Transverse colon (tissue), 4 donors: ENCODE results near the gene PHLDA3. TPM values are rescaled to one million over a fixed set of nuclear protein-coding genes. Genes with fewer than 3 reads are reported as not detected.
"Not testable (repeated sequence)": the region's sequence is repeated elsewhere in the genome, so short reads cannot be mapped to it uniquely, and the experiment has no call there.

Source experiments
- DNase-seq: peaks from one replicate; pipeline ENCODE4 v3.0.0-alpha.2; 2019
- H3K27ac ChIP-seq, 4 donors: fragments of 200-600 bp; sonication (generic); 2 replicates each; pipeline ENCODE4 v1.5.1; 2016 to 2018; ENCODE audit warnings: inconsistent platforms in 4 of 4
- H3K27me3 ChIP-seq: fragments of 200-600 bp; sonication (generic); 2 replicates; pipeline ENCODE4 v1.5.1; 2017; ENCODE audit warnings: inconsistent platforms
- H3K36me3 ChIP-seq, 4 donors: fragments of 200-600 bp; sonication (generic); 2 replicates each; pipeline ENCODE4 v1.5.1; 2017 to 2019; ENCODE audit warnings: inconsistent platforms in 4 of 4
- H3K4me1 ChIP-seq, 4 donors: fragments of 200-600 bp; sonication (generic); 2 replicates each; pipeline ENCODE4 v1.5.1; 2017 to 2020; ENCODE audit warnings: inconsistent platforms in 4 of 4
- H3K4me3 ChIP-seq, 4 donors: fragments of 200-600 bp; sonication (generic); 1 replicate in 1 of 4; 2 replicates in 3 of 4; pipeline versions ENCODE4 v1.5.1 to v1.6.1; 2017 to 2019; ENCODE audit warnings: inconsistent platforms in 4 of 4
- H3K9me3 ChIP-seq, 2 donors: fragments of 200-600 bp; sonication (generic); 2 replicates each; pipeline ENCODE4 v1.5.1; 2017 to 2019; ENCODE audit warnings: inconsistent platforms in 2 of 2
- EP300 ChIP-seq: sonication (generic); formaldehyde crosslinking; IDR thresholded peaks from one replicate; pipeline ENCODE4 v1.6.1; 2017; ENCODE audit warnings: antibody characterized with exemption, low read depth
- POLR2A ChIP-seq: fragments of 450-650 bp; IDR thresholded peaks from one replicate; pipeline ENCODE4 v1.6.1; 2016; ENCODE audit warnings: antibody characterized with exemption, mild to moderate bottlenecking, moderate library complexity
- POLR2AphosphoS5 ChIP-seq, 3 donors: sonication (generic); formaldehyde crosslinking; IDR thresholded peaks; one replicate each; pipeline ENCODE4 v1.6.1; 2016; ENCODE audit warnings: antibody characterized with exemption in 3 of 3
- WGBS, 2 donors: methylation state at CpG; one replicate each; pipeline ENCODE4 v1.1.5; 2018; ENCODE audit warnings: low coverage in 1 of 2; 5-methylcytosine and 5-hydroxymethylcytosine counted together
- in situ Hi-C, 4 donors: fragments of 200-750 bp; cut with MboI; loops; one replicate each; pipeline versions ENCODE4 v1.15.0 to v1.15.1; 2017; ENCODE audit warnings: low sequenced_read_pairs in 3 of 4, low pct_ligation_motif_present in 1 of 4, low pct_unique_long_range_greater_than_20kb in 1 of 4
- intact Hi-C: fragments of 100-400 bp; cut with DNase I; formaldehyde crosslinking; loops from one replicate; pipeline ENCODE4 v1.15.1; 2023; ENCODE audit warnings: low total_unique reads
- total RNA-seq, 4 donors: library from RNA; depleted of rRNA; stranded (reverse); fragments of >200 nt; gene quantifications; one replicate each; pipeline ENCODE4 v1.1.0, GENCODE V29; 2016
- TF ChIP-seq, protein P1 (sequence below), 5 experiments: fragments of 200-600 bp in 3 of 5; fragments of 450-650 bp in 2 of 5; sonication (generic) in 3 of 5; IDR thresholded peaks; 1 replicate in 2 of 5; 2 replicates in 3 of 5; pipeline ENCODE4 v1.5.1; 2016 to 2017; ENCODE audit warnings: antibody characterized with exemption in 5 of 5, inconsistent platforms in 3 of 5, mild to moderate bottlenecking in 2 of 5, moderate library complexity in 1 of 5

The PHLDA3 gene
- total RNA-seq, 4 donors from 2014 or later, result 19.4 to 47.6 (median 31.5) TPM

DNA sequence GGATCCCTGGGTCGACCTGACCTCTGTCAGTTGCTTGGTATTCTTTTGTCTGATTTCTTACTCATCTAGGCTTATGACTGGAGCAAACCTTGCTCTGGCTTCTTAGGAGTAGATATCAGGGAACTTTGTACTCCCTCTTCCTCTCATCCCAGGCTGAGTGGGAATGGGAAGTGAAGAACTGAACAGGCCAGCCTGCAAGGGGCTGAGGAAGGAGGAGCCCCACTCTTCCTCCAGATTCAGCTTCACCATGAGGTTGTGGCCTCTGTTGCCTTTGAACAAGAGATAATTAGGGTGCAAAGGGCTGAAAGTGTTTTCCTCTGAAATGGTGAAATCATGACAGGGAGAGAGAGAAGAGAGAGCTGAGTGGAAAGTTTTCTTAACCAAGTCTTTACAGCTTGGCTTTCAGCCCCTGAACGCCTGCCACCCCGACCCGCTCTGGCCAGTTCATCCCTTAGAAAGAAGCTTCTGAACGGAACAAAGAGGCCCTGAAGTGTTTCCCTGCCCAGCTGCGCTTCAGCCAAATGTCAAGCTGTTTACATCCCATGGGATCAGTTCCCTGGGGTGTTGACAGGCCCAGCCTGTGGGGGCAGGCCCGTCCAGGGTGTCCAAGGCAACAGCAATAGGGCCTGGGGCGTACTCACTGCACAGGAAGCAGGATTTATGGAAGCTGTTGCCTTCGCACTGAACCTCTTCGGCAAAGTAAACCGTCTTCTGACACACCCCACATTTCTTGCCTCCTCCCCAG lies 26.7 kb upstream of the PHLDA3 start:
- H3K36me3 ChIP-seq, result peaks cover 0 to 17% (median 7%) of the 10 kb centered on the region in 4 donors
- H3K27ac ChIP-seq, result peak overlapping the region; percentile 93 to 97 (median 96)
- 49 to 69% methylated on average over 4 to 11 of the region's 11 CpGs for WGBS, 2 donors
- H3K4me1 ChIP-seq, result peaks cover 41 to 84% (median 62%) of the 10 kb centered on the region in 4 donors
- H3K4me3 ChIP-seq, result no peak overlapping the region
- in situ Hi-C loops, result no loop called here
- H3K9me3 ChIP-seq, result no peaks in the 10 kb centered on the region
- DNase-seq, result peak; percentile 65
- no peaks in the 10 kb centered on the region for H3K27me3 ChIP-seq
- TF ChIP-seq, protein P1, sequence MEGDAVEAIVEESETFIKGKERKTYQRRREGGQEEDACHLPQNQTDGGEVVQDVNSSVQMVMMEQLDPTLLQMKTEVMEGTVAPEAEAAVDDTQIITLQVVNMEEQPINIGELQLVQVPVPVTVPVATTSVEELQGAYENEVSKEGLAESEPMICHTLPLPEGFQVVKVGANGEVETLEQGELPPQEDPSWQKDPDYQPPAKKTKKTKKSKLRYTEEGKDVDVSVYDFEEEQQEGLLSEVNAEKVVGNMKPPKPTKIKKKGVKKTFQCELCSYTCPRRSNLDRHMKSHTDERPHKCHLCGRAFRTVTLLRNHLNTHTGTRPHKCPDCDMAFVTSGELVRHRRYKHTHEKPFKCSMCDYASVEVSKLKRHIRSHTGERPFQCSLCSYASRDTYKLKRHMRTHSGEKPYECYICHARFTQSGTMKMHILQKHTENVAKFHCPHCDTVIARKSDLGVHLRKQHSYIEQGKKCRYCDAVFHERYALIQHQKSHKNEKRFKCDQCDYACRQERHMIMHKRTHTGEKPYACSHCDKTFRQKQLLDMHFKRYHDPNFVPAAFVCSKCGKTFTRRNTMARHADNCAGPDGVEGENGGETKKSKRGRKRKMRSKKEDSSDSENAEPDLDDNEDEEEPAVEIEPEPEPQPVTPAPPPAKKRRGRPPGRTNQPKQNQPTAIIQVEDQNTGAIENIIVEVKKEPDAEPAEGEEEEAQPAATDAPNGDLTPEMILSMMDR (IDR thresholded peaks at IDR 0.05), result no peak
- TF ChIP-seq EP300 (peak; percentile 45), POLR2A (no peak), POLR2AphosphoS5 (IDR thresholded peaks at IDR 0.05) (peak; percentile 54 to 89 (median 88))
- intact Hi-C loops, result no loop called here

DNA sequence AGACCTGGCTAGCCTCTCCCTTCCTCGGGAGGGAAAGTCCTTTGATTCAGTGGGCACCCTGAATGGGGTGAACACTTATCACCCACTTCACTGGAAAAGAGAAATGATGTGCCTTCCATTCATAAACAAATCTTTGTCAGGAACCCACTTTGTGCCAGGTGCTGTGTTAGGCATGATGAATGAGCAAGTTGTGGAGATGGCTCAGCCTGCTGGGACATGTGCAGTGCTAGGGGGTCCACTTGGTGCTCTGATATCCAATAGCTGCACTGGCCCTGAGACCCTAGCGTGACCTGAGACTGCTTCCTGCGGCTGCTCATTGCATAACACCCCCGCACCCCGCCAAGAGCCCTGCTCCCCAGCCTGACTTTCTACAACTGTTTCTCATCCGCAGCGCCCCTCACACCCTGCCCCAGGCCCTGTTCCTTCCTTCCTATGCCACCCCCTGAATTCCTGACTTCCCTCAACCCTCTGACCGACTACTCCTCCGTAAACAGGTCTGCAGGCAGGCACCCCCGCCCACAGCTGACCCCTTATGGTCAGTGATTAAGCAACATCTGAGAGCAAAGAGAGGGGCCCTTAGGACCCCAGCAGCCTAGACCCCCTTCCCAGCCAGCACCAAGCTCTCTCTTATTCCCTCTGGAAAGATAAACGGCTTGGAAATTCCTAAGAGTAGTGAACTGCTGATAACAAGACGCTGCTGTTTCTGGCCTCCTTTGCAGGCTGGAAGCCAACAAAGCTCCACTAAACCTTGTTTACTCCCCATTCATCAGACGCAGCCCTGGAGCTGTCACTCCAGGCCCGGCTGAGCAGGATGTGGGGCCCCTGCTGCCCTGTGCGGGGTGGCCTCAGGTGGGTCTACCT lies 25.0 kb upstream of the PHLDA3 start:
- DNase-seq, result no peak
- in situ Hi-C loops, result no loop called here
- peaks cover 0 to 23% (median 7%) of the 10 kb centered on the region in 4 donors for H3K36me3 ChIP-seq

DNA sequence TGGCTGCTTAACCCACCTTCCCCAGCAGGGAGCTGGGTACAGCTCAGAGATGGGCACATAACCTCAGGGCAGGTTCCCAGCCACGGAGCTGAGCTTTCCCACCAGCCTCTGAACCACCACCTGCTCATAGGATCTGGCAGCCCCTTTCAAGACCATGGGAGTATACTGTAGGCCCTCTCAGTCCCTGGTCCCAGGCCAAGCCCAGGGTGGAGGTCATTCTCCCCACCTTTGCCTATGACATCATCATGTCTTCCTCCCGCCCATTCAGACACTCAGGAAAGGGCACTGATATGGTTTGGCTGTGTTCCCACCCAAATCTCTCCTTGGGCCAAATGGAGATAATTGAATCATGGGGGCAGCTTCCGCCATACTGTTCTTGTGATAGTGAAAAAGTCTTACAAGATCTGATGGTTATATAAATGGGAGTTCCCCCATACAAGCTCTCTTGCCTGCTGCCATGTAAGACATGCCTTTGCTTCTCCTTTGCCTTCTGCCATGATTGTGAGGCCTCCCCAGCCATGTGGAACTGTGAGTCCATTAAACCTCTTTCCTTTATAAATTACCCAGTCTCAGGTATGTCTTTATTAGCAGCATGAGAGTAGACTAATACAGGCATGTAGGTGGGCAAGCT lies 24.2 kb upstream of the PHLDA3 start:
- intact Hi-C loops, H3K9me3 ChIP-seq, H3K27me3 ChIP-seq, H3K4me3 ChIP-seq, DNase-seq, in situ Hi-C loops: not testable (repeated sequence)
- Histone ChIP-seq H3K4me1 (peaks cover 52 to 86% (median 71%) of the 10 kb centered on the region in 4 donors), H3K36me3 (peaks cover 0 to 31% (median 10%) of the 10 kb centered on the region in 4 donors), H3K27ac (peak overlapping the region; percentile 93 to 97 (median 96))
- WGBS, 2 donors, result 90 to 100% methylated on average over 2 to 3 of the region's 3 CpGs
- peak in 1 of 3 donors; percentile 53 for TF ChIP-seq POLR2AphosphoS5 (IDR thresholded peaks at IDR 0.05)

More for the DNA sequence above, 25.0 kb upstream of the PHLDA3 start:
- peak overlapping the region; percentile 93 to 97 (median 96) for H3K27ac ChIP-seq
- no peaks in the 10 kb centered on the region for H3K27me3 ChIP-seq
- peaks cover 49 to 86% (median 68%) of the 10 kb centered on the region in 4 donors for H3K4me1 ChIP-seq
- no peaks in the 10 kb centered on the region for H3K9me3 ChIP-seq
- no peak overlapping the region for H3K4me3 ChIP-seq
- 58% methylated on average over 9 to 15 of the region's 15 CpGs for WGBS, 2 donors
- TF ChIP-seq EP300, result no peak
- TF ChIP-seq POLR2A, result no peak
- TF ChIP-seq, protein P1 (IDR thresholded peaks at IDR 0.05), result no peak
- peak in 2 of 3 donors; percentile 21 to 42 for TF ChIP-seq POLR2AphosphoS5 (IDR thresholded peaks at IDR 0.05)
- intact Hi-C loops, result no loop called here

DNA sequence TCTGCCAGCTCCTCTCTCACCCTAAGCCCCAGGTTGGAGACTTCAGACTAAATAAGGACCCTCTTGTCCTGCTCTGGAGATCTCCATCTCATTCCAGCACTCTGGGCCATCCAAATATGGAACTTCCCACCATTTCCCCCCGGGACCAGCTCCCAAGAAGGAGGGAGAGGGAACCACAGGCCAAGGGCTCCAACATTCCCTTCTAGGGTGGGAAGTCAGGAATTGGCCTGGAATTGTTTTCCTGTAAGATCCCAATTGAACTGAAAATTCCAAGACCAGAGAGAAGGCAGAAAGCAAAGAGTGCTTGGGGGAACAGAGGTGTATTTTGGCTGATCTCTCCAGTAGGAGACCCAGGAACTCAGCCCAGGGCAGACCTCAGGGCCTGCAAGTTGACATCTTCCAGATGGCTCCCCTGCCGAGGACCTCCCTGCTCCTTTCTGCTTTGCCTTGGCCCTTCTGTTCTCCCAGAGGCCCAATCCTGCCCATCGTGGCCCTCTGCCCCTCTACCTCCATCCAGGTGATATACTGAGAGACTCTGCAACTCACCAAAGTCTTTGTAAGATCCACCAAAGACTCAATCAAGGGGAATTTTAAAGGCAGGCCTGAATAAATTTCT lies 23.0 kb upstream of the PHLDA3 start:
- peaks cover 0 to 42% (median 12%) of the 10 kb centered on the region in 4 donors for H3K36me3 ChIP-seq
- 60 to 61% methylated on average over 1 to 3 of the region's 3 CpGs for WGBS, 2 donors
- intact Hi-C loops, result no loop called here
- H3K9me3 ChIP-seq, result no peaks in the 10 kb centered on the region
- TF ChIP-seq POLR2AphosphoS5 (IDR thresholded peaks at IDR 0.05) (peak in 1 of 3 donors; percentile 12), POLR2A (no peak)
- H3K4me1 ChIP-seq, result peaks cover 52 to 83% (median 71%) of the 10 kb centered on the region in 4 donors
- no peaks in the 10 kb centered on the region for H3K27me3 ChIP-seq
- no peak for DNase-seq
- H3K4me3 ChIP-seq, result no peak overlapping the region
- H3K27ac ChIP-seq, result peak overlapping the region; percentile 93 to 97 (median 96)
- in situ Hi-C loops, result no loop called here
